ENCODE data around the gene DPP6.

The DPP6 gene

DNA sequence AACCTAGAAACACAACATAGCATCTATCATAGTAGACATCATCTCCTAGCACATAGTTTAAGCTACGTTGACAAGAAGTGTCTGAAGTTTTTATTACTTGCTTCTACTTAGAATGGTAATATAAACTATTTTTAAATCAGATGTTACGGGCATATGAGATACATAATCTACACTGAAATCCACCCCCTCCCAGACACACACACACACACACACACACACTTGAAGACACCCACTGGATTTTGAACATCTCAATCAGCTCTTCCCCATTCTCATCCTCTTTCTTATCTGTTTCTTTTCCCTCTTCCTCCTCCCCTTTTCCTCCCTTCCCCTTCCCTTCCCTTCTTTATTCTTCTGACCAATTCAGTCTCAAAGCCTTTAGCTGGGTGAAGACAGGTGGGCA lies 774.8 kb downstream of the DPP6 start:
- DNase-seq (ENCODE audit: low spot score), result no peak

DNA sequence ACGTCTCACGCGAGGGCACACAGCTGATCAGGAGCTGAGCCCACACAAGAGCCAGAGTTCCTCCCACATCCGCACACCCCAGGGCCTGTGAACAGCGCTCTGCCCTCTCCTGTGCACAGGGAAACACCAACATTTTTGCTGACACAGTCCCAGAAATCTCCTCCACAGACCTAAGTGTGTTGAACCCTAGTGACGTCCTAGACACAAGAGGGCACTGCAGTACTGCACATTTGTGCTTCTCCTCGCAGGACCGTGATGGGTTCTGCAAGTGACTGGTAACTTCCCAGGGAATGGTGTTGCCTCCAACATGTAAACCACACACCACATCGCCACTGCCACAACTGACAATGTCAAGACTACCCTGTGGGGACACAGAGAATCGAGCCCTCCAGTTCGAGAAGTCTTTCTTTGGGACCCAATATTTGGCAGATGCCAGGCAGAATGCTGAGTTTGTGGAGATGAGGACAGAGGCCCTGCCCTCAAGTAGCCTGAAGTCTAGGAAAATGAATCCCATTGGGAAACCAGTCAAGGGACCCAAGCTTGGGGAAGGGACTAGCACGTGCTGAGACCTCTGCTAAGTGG lies 780.5 kb downstream of the DPP6 start:
- peak; percentile 29 for DNase-seq (ENCODE audit: low spot score)

DNA sequence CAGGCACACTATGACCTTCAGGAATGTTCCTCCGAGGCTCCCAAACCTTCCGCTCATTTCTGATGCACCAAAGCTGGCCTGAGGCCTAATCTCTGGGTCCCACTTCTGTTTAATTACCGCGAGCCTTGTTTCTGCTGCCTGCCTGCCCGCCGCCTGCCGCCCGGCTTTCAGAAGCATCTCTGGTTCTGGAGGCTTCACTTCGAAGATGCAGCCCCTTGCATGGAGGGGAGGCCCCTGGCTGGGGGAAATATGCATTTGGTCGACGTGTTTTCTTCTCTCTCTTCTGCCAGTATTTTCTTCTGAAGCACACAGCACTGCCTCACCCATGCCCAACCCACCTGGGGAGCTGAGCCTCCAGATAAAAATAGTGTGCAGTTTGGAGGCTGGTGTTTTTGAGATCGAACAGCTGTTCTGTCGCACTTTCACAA lies 783.8 kb downstream of the DPP6 start:
- no peak for DNase-seq (ENCODE audit: low spot score)

DNA sequence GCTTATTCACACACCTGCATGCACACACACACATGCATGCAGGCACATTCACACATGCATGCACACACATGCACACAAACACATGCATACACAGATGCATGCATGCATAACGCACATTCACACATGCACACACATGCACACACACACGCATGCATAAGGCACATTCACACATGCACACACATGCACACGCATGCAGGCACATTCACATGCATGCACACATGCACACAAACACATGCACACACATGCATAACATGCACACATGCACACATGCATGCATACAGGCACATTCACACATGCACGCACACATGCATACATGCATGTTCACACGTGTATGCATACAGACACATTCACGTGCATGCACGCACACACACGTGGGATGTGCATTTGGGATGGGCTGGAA lies 784.9 kb downstream of the DPP6 start:
- no peak for DNase-seq (ENCODE audit: low spot score)

DNA sequence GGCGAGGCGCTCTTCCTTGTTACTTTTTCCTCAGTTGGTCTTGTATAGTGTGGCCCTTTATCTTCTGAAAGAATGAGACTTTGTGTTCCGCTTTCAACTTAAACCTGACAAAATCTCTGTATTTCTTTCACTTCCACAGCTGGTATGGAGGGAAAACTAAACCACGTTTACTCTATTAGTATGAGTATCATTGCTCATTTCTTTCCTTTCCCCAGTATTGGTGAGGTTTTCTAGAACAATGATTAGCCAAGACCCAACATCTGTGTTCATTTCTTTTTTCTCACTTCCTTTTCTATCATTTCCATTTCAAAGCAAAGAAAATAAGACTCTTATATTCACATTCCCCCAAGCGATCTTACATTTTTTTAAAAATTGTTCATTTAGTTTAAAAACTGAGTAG lies 785.4 kb downstream of the DPP6 start:
- DNase-seq (ENCODE audit: low spot score), result no peak

DNA sequence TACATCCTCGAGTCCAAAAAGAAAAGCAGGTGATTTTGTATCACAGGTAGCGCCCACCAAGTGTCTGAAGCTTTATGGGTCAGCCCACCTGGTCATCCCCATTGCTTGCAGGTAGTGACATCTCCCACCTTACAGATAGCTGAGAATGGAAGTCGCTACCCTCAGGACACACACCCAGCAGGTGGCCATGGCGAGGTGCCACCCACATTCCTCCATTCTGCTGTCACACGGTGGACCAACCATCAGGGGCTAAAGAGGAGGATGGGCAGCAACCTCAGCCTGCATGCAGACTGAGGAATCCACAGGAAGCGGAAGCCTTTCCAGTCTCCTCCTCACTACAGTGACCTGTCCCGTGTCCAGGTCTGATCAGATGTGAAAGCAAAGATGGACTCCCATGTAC lies 787.9 kb downstream of the DPP6 start:
- no peak for DNase-seq (ENCODE audit: low spot score)

DNA sequence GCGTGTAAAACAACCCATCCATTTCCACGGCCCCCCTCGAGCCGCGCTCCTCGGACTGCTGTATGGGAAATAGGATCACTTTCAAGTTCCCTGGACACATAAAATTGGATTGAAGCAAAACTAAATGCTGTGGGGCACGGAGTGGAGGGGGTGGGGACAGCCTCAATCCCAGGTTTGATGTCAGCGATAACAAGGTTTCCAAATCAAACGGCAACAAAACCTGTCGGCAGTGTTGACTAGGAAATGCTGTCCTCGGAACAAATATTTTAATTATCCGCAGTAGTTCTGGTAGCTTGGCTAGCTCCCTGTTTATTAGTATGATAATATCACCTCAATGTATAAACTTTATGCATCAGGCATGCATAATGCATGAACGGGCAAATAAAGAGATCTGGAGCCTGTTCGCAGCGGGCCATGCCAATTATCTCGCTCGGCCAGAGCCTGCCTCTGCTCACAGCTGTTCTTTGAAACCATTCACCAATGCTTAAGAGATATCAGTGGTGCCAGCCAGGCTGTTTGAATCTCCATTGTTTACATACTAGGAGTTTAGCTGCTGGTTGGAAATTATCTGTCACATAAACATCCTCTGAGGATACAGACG lies 789.6 kb downstream of the DPP6 start:
- DNase-seq (ENCODE audit: low spot score), result no peak

DNA sequence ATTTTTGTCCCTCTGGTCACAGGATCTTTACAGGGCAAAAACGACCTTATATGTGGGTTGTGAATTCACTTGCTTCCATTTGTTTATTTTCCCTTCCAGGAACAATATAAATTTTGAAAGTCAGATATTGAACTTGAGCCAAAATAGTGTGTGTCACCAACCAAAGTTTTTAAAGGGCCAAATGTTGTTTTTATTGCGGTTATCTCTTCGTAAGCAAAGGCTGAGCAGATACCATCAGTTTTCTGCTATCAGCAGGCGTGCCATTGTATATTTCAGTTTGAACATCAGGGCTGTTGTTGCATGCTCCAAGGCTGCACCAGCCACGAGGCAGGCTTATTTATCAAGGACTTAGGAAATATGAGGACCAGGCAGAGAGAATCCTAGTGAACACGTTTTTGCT lies 790.4 kb downstream of the DPP6 start:
- DNase-seq (ENCODE audit: low spot score), result no peak

DNA sequence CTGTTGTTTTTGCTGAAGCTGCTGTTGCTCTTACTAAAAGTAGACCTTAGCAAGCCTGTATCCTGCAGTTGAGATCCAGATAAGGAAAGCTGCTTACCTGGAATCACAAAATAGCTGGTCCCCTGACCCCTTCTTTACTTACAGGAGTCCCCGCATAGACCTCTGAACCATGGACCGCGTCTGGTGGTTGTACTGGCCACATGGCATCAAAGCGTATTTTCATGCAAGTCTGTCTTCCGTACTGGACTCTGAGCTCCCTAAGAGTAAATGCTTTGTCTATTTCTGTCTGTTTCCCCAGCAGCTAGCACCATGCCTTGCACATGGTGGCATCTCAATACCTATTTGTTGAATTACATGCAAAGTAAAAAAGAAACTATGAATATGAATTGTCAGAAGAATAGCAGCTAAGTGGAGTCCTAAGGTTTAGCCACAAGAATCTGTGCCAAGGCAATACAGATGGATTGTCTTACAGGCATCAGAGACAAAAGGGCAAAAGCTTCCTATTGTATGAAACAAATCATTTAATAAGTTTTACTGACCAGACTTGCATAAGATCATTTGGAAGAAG lies 791.6 kb downstream of the DPP6 start:
- no peak for DNase-seq (ENCODE audit: low spot score)

DNA sequence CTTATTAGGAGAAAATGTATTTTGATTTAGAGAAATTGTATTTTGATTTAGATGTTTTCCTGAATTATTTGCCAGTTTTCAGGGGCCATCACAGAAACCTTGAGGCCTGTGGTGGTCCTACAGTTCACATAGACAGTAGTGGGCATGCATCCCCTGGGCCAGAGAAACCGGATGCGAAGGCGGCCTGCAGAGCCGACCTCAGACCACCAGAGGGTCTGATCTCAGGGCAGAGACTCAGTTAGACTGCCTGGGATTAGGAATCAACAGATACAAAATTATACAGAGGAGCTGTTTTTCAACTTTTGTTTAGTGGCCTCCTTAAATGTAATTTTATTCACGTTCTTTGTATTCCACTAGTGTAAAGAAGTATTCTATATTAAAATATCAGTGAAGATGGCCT lies 792.3 kb downstream of the DPP6 start:
- no peak for DNase-seq (ENCODE audit: low spot score)

DNA sequence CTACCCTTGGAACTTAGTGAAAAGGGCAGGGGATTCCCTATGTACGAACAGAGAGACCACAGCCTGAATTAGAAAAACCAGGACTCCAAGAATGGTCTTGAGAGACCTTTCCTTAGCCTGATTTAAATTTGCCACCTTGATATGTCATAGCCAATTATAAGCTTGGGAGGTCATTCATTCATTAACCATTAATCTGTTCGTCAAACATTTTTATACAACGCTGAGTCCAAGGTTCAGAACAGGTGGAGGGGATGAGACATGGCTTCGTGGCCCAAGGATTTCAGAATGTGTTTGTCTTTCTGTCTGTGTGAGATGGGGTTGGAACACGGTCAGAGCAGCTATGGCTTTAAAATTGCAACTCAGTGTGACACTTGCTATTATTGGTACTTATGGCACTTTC lies 792.8 kb downstream of the DPP6 start:
- DNase-seq (ENCODE audit: low spot score), result no peak

DNA sequence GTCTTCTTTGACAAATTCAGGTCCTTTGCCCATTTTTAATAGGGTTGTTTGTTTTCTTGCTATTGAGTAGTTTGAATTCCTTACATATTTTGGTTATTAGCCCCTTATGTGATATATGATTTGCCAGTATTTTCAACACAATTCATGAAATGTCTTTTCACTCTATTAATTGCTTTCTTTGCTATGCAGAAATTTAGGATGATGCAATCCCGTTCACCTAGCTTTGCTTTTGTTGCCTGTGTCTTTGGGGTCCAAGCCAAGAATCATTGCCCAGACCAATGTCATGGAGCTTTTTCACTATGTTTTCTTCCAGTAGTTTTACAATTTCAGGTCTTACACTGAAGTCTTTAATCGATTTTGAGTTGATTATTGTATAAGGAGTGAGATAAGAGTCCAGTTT lies 796.3 kb downstream of the DPP6 start:
- DNase-seq (ENCODE audit: low spot score), result no peak

DNA sequence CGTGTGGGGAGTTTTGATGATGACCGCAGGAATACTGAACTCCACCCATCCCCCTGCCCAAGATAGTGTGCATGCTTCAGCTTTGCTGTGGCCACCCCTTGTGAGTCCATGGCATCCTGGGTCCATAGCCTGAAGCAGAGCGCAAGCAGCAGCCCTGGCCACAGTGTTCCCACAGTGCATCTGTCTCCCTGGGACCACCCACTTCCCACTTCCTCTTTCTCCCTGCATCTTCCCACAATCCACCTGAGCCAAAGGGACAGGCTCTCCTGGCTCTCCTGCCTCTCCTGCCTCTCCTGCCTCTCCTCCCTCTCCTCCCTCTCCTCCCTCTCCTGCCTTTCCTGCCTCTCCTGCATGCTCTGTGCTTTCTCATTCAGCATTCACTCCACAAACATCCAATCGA lies 800.0 kb downstream of the DPP6 start:
- no peak for DNase-seq (ENCODE audit: low spot score)

DNA sequence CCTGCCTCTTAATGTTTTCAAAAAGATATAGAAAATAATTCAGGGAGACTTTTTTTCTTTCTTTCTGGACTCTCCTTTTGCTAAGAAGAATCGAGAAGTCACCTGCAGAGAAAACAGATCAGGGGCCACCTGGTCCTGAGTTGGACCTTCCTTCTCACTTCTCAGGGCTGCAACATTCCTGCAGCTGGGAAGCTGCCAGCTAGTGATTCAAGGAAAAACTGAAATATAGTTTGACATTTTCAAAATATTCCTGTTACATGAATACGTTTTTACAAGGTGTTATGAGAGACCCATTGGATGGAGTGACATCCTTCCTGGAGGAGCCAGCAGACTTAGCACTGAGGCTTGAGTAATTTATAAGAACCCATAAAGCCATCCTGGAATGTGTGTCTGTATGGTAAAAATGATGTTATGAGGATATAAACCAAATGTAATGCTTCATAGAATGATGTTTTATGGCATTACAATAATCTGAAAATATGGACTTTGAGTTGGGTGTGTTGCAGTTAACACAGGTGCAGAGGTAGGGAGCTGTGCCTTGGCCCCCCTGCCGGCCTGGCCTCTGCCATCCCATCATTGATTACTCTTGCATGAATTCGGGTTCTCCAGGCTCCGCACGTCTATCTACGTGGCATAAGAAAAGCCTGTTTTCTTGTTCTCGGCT lies 801.0 kb downstream of the DPP6 start:
- DNase-seq (ENCODE audit: low spot score), result no peak

DNA sequence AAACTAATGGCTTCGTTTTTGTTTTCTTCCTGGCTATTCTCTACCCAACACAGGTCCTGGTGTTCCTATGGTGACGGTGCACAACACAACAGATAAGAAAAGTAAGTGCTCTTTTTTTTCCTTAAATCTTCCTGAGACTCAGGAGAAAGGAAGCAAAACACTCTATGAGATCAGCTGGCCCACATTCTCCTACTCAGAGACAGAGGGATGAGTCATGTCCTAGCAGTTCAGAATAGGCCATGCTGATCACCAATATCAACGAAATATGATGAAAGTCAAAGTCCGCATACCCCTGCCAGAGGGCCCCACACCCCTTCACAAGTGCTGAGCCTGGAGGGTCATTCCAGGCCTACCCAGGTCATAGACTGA lies 801.5 kb downstream of the DPP6 start:
- peak; percentile 21 for DNase-seq (ENCODE audit: low spot score)

DNA sequence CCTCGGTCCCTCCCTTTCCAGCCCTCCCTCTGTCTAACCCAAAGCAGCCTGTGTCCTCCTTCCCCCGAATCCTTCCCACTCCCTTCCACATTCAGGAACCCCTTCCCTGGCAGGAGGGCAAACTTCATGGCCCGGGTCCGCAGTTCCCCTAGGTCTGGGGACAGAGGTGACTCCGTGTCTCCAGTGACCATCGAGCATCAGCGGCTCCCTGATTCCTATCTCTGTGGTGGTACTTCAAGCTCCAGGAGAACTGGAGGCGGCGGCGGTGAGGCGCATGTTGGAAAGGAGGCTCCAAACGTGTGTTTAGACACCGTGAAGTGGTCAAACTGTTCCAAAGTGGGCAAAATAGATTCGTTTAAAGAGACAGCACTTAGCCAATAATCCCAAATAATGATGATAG lies 802.6 kb downstream of the DPP6 start:
- no peak for DNase-seq (ENCODE audit: low spot score)

DNA sequence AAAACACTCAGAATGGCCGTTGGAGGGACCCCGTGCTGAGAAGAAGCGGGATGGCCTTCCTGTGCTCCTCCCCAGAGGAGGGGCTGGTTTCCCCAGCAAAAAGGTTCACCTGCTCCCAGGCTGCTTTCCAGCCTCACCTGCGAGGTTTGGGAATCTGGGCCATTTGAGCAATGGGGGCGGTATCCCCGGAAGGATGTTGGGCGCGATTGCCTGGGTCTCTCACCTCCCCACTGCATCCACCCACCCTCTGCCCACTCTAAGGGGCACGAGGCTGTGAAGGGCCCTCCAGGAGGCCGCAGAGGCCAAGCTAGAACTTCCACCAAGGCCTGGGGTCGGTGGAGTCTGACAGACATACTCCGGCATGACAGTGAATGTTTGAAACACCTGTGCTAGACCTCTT lies 803.2 kb downstream of the DPP6 start:
- DNase-seq (ENCODE audit: low spot score), result no peak

DNA sequence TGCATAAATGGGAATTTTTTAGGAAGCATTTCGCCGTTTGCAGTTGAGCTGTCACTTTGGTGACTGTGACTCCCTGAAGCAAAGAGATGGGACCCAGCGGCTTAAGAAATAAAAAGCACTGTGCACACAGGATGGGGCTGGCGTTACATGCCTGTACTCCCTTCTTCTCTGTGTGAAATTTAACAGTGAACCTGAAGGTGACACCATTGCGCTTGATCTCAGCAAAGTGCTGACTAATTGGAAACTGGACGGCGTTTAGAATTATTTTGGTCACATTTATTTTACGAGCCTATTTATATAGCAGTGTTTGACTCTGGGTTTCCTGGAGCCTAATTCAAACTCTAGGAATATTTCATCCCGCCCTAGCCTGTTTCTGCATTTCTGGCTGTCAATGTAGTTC lies 804.5 kb downstream of the DPP6 start:
- no peak for DNase-seq (ENCODE audit: low spot score)

DNA sequence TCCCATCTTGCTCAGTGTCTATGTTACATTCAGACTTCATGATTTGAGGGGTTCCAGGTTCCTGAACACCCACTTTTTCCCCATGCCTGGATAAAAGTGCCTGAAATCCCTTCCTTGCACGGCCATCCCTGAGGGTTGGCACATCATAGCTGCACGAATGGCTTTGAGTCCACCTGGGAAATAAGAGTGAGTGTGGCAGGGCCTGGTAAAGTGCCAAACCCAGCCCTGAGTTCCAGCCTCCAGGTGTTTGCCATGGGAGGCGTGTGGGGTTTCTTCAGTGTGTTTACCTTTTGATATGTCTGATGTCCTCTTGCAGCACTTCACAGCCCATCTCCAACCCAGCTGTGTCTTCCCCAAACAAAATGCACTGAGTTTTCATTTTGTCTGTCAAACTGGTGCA lies 805.0 kb downstream of the DPP6 start:
- DNase-seq (ENCODE audit: low spot score), result no peak

DNA sequence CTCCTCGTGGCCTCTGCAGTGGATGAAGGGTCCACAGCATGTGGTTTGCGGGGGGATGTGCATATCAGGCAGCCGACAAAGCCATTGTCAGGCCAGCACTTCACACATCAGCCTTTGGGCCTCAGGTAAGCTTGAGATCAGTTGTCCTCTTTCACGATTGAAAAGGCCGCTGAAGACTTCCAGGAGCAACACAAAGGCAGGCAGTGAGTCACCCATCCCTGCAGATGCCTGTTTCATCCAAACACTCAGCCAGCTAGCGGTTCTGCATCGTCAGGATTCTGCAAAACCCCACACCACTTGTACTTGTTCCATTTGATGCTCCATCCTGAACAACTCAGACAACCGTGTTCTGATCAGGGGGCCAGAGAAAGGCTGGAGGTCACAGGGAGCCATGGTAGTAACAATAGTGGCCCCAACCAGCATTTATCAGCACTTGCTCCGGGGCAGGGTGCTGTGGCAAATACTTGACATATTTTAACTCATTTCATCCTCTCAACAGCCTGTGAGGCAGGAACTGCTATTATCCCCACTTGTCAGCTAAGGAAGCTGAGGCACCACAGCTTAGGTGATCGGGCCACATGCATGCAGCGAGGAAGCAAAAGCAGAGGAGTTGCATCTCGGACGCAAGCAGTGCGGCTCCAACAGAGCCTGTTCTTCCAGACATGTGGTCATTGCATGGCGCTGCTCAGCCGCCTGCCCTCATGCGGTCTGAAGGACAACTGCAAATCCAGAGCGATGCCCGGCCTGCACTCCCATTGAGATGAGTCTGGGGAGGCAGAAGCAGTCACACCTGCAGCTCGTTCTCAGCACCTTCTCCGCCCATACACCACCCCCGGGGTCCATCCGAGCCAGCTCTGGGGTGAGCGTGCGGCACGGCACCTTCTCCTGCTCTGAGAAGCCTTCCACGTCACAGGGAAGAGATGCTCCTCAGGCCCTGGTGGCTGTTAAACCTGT lies 805.8 kb downstream of the DPP6 start:
- no peak for DNase-seq (ENCODE audit: low spot score)

DNA sequence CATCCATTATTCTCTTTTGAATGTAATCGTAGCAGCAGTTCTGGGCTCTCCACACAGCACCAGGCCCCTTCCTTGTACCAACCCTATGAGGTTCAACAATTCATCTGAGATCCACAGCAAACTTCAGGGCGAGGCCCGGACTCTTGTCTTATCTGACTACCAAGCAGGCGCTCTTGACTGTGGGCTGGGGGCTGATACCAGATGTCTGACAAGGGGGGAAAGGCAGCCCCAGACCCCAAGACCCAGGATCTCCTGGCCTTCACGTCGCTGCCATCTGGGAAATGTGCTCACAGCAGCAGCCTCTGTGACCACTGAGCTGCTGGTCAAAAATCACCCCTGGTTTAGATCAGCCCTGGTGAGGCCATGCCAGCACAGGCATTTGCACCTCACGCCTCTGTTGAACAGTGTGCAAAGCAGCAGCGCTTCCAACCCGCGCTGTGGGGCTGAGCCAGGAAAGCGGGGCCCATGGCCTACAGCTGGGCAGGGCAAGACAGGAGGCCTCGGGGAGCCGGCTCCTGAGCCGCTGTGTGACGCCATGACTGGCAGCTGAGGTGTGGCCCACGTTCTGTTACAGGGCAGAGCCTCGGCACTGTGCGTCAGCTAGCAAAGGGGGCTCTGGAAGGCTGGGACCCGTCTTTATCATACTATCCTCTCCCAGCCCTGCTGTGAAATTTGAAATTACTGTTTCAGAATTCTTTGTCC lies 806.8 kb downstream of the DPP6 start:
- DNase-seq (ENCODE audit: low spot score), result no peak

Measured in kidney tubule cell (primary cell).